GM19397 (cell line): Measurements from ENCODE around the gene GAD2.
A peak's percentile ranks its signal among the peaks of the same experiment; 100 is the strongest.
"Not testable (repeated sequence)": the region's sequence is repeated elsewhere in the genome, so short reads cannot be mapped to it uniquely, and the experiment has no call there.

Experiments used
- ATAC-seq: cut with Tn5 transposase; IDR thresholded peaks from one replicate; pipeline ENCODE4 v1.9.1; 2021; ENCODE audit warnings: mild to moderate bottlenecking, moderate library complexity; ENCODE audit not compliant: unreplicated experiment

GAD2 gene

DNA sequence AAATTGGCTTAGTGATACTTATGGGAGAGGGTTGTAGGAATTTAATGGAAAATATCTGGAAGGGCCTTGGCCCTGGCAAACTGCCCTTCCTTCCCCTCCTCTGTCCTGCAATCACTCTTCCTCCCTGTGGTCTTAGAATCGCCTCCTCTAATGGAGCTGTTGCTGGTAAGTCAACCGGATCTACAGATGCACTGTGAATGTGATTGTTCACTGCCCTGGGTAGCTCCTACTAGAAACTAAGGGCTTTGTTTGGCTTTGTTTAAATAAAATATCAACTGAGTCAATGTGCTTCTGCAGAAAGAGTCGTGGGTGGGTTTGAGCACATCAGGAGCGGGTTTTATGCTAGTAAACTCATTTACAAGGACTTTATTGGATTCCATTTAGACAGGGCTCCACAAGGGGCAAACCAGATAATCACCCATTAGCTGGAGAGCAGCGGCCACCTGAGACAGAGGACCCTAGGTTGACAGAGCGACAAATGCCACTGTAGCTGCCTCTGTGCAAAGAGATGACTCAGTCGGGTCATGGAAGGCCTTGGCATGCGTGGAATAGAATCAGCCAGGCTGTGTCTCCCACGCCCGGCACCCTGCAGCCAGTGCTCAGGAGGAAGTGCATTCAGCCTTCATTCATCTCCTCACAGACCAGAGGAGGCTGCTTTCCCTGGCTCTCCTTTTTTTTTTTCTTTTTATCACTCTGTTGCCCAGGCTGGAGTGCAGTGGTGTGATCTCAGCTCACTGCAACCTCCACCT lies 97.9 kb downstream of the GAD2 start:
- no peak for ATAC-seq

DNA sequence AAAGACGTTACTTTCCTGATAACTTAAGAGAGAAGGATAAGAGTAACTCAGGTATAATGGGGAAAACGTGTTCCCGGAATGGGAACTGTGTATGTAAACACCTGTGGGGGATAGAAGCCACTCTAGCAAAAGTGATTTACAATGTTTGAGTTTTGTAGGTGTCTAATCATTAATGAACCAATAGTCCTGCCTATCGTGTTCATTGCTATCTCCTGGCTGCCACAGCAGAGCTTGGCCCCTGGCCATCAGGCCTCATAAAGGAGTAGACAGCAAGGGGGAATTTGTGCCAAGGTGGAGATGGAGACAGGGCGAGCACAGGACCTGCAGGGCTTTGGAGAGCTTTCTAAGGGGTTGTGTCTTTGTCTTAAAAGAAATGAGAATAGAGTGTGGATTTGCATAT lies 102.1 kb downstream of the GAD2 start:
- no peak for ATAC-seq

- ATAC-seq = no peak
Measured at GRCh38 chr10:26323219-26323618, 106.6 kb downstream of the GAD2 start.

- no peak for ATAC-seq
Measured at GRCh38 chr10:26326851-26327250, 110.3 kb downstream of the GAD2 start.

DNA sequence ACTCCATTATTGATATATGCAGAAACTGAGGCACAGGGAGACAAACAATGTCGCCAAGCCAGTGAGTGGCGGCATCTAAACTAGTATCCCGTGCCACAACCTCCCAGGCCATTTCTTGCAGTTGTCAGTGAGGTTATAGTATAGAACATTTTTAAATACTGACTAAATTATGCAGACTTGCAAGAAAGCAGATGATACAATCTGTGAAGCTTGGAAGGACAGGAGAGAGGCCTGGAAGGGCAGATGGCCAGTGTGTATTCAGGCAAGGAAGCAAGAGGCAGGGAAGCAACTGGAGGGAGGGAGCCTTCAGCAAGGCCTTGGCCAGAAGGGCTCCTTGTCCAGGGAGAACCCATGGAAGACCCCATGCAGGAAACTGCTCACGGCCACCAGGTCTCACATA lies 111.2 kb downstream of the GAD2 start:
- no peak for ATAC-seq

- ATAC-seq = no peak
Measured at GRCh38 chr10:26331371-26331770, 114.8 kb downstream of the GAD2 start.

GRCh38 chr10:26334232-26334931 lies 117.8 kb downstream of the GAD2 start:
- no peak for ATAC-seq

- ATAC-seq = peak; percentile 82
Measured at GRCh38 chr10:26334932-26335573, 118.5 kb downstream of the GAD2 start.

DNA sequence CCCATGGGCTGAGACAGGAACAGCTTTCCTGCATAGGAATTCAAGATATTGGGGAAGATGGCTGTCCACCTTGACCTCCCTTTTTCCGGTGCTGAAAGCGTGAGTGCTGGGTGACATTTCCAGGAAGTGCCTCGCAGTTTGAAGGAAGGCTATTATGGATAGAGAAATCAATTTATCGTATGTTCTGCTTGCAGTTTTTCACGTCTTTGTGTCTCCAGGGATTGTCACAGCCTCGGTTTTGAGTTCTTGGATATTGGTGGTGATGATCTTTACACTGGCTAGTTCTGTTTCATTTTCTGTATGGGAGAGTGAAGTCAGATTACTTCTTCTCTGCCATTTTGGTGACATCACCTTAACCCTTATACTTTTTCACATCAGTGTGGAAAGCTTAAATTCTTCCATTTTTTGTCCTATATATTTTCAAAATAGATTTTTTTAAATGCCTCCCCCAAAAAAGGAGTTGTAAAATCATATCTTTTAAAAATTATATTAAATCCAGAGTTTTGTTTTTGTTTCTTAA lies 119.1 kb downstream of the GAD2 start:
- peak; percentile 31 for ATAC-seq

DNA sequence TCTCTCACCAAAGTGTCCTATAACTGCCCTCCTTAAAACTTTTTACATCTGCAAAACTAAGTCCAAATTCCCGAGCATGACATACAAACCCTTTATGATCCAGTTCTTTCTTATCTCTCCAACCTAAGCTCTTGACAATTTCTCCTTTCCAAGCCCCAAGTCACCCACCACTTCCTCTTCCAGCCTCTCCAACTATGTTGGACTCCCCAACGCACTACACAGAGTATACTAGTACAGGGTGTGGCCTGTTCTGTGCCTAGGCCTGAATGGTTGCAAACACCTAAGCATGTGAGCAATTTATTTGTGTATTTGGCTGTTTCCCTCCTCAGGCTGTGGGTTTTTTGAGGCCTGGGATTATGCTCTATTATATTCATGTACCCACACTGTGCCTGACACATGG lies 120.4 kb downstream of the GAD2 start:
- ATAC-seq = no peak

DNA sequence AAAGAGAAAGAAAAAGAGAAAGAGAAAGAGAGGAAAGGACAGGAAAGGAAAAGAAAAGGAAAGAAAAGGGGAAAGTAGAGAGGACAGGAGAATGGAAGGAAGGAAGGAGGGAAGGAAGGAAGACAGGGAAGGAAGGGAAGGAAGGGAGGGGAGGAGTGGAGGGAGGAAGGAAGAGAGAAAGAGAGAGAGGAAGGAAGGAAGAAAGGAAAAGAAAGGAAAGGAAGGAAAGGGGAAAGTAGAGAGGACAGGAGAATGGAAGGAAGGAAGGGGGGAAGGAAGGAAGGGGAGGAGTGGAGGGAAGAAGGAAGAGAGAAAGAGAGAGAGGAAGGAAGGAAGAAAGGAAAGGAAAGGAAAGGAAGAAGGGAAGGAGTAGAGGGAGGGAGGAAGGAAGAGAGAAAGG lies 125.1 kb downstream of the GAD2 start:
- no peak for ATAC-seq

GRCh38 chr10:26348821-26349417 lies 132.3 kb downstream of the GAD2 start:
- not testable (repeated sequence) for ATAC-seq
